ENCODE data around the gene RDH13. TPM values are rescaled to one million over a fixed set of nuclear protein-coding genes. Genes with fewer than 3 reads are reported as not detected.
A peak's percentile ranks its signal among the peaks of the same experiment; 100 is the strongest.

RDH13 gene
- total and polyA plus RNA-seq, 2 of the 8 experiments (the other 6 are each of a cell fraction or from before 2014, with no cell fraction given), result 15.9 to 31.5 TPM

GRCh38 chr19:55083004-55083850, 20.3 kb upstream of the RDH13 start:
- WGBS, 2 experiments (ENCODE audit: extremely low coverage in 1 of 2, insufficient coverage in 1 of 2, insufficient read length in 1 of 2, insufficient replicate concordance in 2 of 2, low coverage in 1 of 2, low lambda C conversion rate in 2 of 2, missing lambda C conversion rate in 1 of 2), result 82% methylated on average over 33 of the region's 42 CpGs; no CpG with 5 or more reads in 1 of the 2 experiments
- TF ChIP-seq JUND (IDR thresholded peaks at IDR 0.05; ENCODE audit: low read length) (no peak), GABPA (IDR thresholded peaks at IDR 0.05; ENCODE audit: borderline replicate concordance, insufficient read depth, low read length) (no peak), NANOG (IDR thresholded peaks at IDR 0.05; ENCODE audit: insufficient read depth, low read depth, low read length, poor library complexity, severe bottlenecking) (no peak), SP1 (IDR thresholded peaks at IDR 0.05; ENCODE audit: low read depth, low read length) (no peak), RFX5 (IDR thresholded peaks at IDR 0.05; ENCODE audit: borderline replicate concordance, low read depth, low read length) (no peak), TAF1 (IDR thresholded peaks at IDR 0.05; ENCODE audit: low read depth, low read length) (no peak), EZH2 (IDR thresholded peaks at IDR 0.05; ENCODE audit: low read depth, low read length, severe bottlenecking) (no peak), POU5F1 (IDR thresholded peaks at IDR 0.05; ENCODE audit: low read depth, low read length) (no peak), BCL11A (IDR thresholded peaks at IDR 0.05; ENCODE audit: low read depth in 2 of 2, low read length in 2 of 2) (no peak), RAD21 (IDR thresholded peaks at IDR 0.05 in 1 of 2, conservative IDR thresholded peaks at IDR 0.05 in 1 of 2; ENCODE audit: low read depth in 2 of 2, low read length in 2 of 2) (no peak)
- TF ChIP-seq, protein P1, sequence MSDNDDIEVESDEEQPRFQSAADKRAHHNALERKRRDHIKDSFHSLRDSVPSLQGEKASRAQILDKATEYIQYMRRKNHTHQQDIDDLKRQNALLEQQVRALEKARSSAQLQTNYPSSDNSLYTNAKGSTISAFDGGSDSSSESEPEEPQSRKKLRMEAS (IDR thresholded peaks at IDR 0.05), result no peak

More at GRCh38 chr19:55083004-55083850, 20.3 kb upstream of the RDH13 start:
- no peak overlapping the region for H3K9ac ChIP-seq (replicated peaks in 1 of 4; ENCODE audit: extremely low read depth in 1 of 4, low read depth in 3 of 4, low read length in 3 of 4)
- CTCF ChIA-PET (ENCODE audit: partially characterized antibody), result interaction anchor here (0.9 kb wide), 1 partner anchor 75 kb away, joined by 3 read pairs; the partner anchor contains the start of gene TNNI3
- H2BK5ac ChIP-seq (ENCODE audit: low read depth, low read length), result no peak overlapping the region
- H3K4me1 ChIP-seq (replicated peaks in 1 of 4; ENCODE audit: control insufficient read depth in 3 of 4, insufficient read depth in 4 of 4, low read length in 3 of 4), result peaks cover 0 to 24% (median 20%) of the 10 kb centered on the region in 4 experiments; a peak in 6 of 7 replicates
- H2BK120ac ChIP-seq (replicated peaks; ENCODE audit: low read depth, low read length), result no peak overlapping the region
- peaks cover 29% of the 10 kb centered on the region for H3K23me2 ChIP-seq (ENCODE audit: low read depth, low read length)
- no peak overlapping the region for H2BK15ac ChIP-seq (ENCODE audit: low read length)
- DNase-seq (ENCODE audit: low read depth in 1 of 2, low spot score in 2 of 2), result peak in 1 of 2 experiments; percentile 74
- peaks cover 10 to 14% of the 10 kb centered on the region in 2 experiments for H4K20me1 ChIP-seq (replicated peaks in 1 of 2; ENCODE audit: control insufficient read depth in 1 of 2, insufficient read depth in 2 of 2, low read length in 2 of 2)
- no peak overlapping the region for H2AK5ac ChIP-seq (ENCODE audit: low read depth, low read length)
- H4K91ac ChIP-seq (replicated peaks; ENCODE audit: insufficient read length, low read length), result no peak overlapping the region
- H3K18ac ChIP-seq (ENCODE audit: extremely low read depth, low read length), result no peak overlapping the region
- H4K5ac ChIP-seq (ENCODE audit: insufficient read length, low read depth, low read length), result no peak overlapping the region
- no peak overlapping the region for H3K14ac ChIP-seq (ENCODE audit: insufficient read length)
- no peak overlapping the region for H3K23ac ChIP-seq (ENCODE audit: insufficient read length)
- H3K79me1 ChIP-seq (ENCODE audit: low read depth, low read length), result no peaks in the 10 kb centered on the region; the same call in 1 of the 2 replicates
- H3K4ac ChIP-seq (replicated peaks; ENCODE audit: insufficient read length, low read depth, low read length), result no peak overlapping the region
- no peaks in the 10 kb centered on the region for H3K36me3 ChIP-seq (ENCODE audit: control insufficient read depth in 2 of 4, insufficient read depth in 4 of 4, low read length in 3 of 4)
- peaks cover 0 to 13% (median 9%) of the 10 kb centered on the region in 4 experiments; a peak in 4 of 7 replicates for H3K27me3 ChIP-seq (replicated peaks in 1 of 4; ENCODE audit: control insufficient read depth in 3 of 4, extremely low read depth in 1 of 4, insufficient read depth in 3 of 4, low read length in 3 of 4)
- H2BK12ac ChIP-seq (ENCODE audit: low read depth, low read length), result no peak overlapping the region
- H3K4me2 ChIP-seq (ENCODE audit: insufficient read depth in 1 of 2, low read depth in 2 of 2, low read length in 2 of 2), result peak overlapping the region in 1 of 2 experiments; percentile 93; a peak in 2 of 4 replicates
- POLR2A ChIA-PET (ENCODE audit: partially characterized antibody), result interaction anchor here (0.9 to 5.1 kb wide), 9 partner anchors 7 to 621 kb away, joined by 4 to 33 read pairs (median 7); partner anchors contain the start of genes PPP1R12C, PPP6R1 and UBE2S
- H3K4me3 ChIP-seq (ENCODE audit: extremely low read depth in 1 of 4, insufficient read depth in 2 of 4, low read depth in 3 of 4, low read length in 4 of 4), result no peak overlapping the region
- no peak overlapping the region for H3K27ac ChIP-seq (ENCODE audit: low read depth, low read length)
- H4K8ac ChIP-seq (ENCODE audit: extremely low read depth, insufficient read depth, low read length), result no peak overlapping the region; the same call in 1 of the 2 replicates
- FAIRE-seq, result no peak
- no peaks in the 10 kb centered on the region for H3K9me3 ChIP-seq (ENCODE audit: insufficient read depth in 2 of 2, low read depth in 1 of 2, low read length in 1 of 2)
- no peak overlapping the region for H3K56ac ChIP-seq (replicated peaks; ENCODE audit: insufficient read length, low read depth, low read length)
- no peaks in the 10 kb centered on the region for H3K79me2 ChIP-seq (ENCODE audit: control insufficient read depth in 1 of 2, insufficient read depth in 2 of 2, low read length in 2 of 2)
- H2BK20ac ChIP-seq (ENCODE audit: low read length), result no peak overlapping the region
- H2AFZ ChIP-seq (ENCODE audit: low read length), result no peak overlapping the region
